B cell (primary cell): ENCODE results near the gene GNA14.

Experiments
- EZH2 ChIP-seq: IDR thresholded peaks from 2 replicates; pipeline ENCODE4 v1.6.1; 2012; ENCODE audit warnings: borderline replicate concordance, low read depth, mild to moderate bottlenecking, moderate library complexity, low read length; ENCODE audit not compliant: insufficient read depth, poor library complexity, severe bottlenecking
- TF ChIP-seq, protein P1 (sequence below): fragments of 200-600 bp; IDR thresholded peaks from one replicate; pipeline ENCODE4 v1.8.0; 2022; ENCODE audit warnings: antibody characterized with exemption, mild to moderate bottlenecking

DNA sequence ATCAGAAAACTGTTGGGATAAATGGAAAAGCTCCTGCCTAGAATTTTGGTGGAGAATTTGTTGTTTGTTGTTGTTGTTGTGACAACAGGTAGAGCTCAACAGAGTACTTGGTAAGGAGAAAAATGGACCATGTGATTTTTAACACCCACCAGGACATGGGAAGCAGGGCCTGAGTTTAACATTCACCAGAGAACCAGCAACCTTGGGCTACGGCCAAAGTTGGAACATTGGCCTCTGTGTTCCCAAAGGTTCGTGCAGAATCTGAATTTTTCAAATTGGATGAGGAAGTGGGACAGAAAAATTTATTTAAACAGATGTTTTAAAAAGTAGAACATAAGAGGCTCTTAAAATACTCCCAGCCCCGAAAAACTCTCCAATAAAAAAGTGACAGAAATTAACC lies 127.0 kb downstream of the GNA14 start:
- TF ChIP-seq, protein P1, sequence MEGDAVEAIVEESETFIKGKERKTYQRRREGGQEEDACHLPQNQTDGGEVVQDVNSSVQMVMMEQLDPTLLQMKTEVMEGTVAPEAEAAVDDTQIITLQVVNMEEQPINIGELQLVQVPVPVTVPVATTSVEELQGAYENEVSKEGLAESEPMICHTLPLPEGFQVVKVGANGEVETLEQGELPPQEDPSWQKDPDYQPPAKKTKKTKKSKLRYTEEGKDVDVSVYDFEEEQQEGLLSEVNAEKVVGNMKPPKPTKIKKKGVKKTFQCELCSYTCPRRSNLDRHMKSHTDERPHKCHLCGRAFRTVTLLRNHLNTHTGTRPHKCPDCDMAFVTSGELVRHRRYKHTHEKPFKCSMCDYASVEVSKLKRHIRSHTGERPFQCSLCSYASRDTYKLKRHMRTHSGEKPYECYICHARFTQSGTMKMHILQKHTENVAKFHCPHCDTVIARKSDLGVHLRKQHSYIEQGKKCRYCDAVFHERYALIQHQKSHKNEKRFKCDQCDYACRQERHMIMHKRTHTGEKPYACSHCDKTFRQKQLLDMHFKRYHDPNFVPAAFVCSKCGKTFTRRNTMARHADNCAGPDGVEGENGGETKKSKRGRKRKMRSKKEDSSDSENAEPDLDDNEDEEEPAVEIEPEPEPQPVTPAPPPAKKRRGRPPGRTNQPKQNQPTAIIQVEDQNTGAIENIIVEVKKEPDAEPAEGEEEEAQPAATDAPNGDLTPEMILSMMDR, result no peak
- TF ChIP-seq EZH2, result no peak
